ENCODE data around the gene TSR3.

TSR3 gene

GRCh38 chr16:1351582-1352362 lies at the start of gene TSR3, which contains the start of gene GNPTG:
Gene TSR3, minus strand, starts transcription at chr16:1351878. Its CDS starts 74 bp downstream, at chr16:1351804.
Gene GNPTG, plus strand, starts transcription at chr16:1351931. Its CDS starts 35 bp downstream, at chr16:1351966.
- peak; percentile 40 for DNase-seq

DNA sequence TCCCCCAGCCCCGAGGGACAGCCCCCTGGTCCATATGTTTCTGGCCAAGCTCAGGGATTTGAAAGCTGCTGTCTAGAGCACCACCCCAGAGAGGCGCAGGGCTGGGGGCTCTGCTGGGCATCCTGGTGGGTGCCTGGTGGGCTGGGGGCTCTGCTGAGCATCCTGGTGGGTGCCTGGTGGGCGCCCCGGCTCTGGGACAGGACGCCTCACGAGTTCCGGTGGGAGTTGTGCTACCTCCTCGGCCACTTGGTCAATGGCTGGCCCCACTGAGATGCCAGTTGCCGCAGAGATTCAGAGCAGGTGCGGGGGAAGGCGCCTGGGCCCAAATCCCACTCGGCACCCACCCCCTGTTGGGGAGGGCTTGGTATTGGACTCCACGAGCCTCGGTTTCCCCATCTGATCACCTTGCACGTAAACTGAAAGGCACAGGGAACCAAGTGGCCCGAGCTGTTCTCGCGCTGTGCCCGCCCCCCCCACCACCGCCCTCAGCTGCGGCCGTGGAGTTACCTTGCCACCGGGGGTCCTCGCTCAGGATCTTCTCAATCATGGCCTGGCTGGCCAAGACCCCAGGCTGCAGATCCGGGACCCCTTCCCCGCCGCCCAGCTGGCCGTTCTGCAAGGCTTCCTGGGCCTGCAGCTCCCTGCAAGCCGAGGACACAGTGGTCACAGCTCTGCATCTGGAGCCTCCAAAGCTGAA lies 49.5 kb upstream of the TSR3 start:
- DNase-seq: no peak

DNA sequence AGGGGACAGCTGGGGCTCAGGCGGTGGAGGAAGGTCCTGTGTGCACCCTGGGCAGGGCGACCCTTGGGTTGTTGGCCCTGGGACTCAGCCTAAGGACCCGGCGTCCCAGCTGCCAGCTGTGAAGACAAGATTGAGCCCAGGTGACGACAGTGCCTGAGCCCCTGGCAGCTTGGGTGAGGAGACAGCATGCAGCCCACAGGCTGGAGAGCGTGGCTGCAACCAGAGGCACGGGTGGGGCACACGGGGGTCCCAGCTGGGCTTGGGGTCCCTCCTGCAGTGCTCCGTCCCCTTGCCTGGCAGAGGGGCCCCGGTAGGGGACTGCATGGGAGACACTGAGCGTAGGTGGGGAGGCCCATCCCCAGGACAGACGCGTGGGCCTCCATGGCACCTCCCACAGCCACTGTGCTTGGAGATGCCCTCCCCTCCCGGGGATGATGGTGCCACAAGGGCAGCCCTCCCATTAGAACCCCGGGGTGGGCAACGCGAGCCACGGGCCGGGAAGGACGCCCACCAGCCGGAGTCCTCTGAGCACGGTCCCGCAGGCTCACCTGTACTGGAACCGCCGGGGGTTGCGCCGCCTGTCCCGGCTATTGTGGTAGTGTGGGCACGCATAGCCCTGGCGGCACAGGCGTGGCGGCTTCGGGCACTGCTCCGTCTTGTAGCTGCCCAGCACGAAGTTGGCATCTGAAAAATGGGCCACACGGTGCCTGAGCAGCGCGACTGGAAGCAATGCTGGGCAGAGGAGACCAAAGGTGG lies 47.3 kb upstream of the TSR3 start:
- no peak for DNase-seq

- DNase-seq: no peak
These were observed 46.7 kb upstream of the TSR3 start for GRCh38 chr16:1398351-1398750.

DNA sequence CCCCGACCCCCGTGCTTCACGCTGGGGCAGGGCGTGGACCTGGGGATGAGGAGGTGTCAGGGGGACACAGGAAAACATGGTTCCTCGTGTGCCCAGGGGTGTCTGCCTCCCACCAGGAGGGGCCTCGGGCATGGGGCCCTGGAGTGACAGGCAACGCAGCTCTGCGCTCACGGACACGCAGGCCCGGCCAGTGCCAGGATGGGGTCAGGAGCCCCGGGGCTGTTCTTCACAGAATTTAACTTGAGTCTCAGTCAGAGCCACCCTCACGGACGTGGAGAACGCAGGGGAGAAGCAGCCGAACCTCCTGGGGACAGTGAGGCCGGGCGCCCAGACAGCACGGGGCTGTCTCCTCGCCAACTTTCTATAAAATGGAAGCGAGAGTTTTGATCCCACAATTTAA lies 46.1 kb upstream of the TSR3 start:
- DNase-seq: no peak

- DNase-seq: no peak
These were observed 43.9 kb upstream of the TSR3 start for GRCh38 chr16:1395444-1396031.

GRCh38 chr16:1394367-1394951 lies 42.8 kb upstream of the TSR3 start:
- DNase-seq: no peak

- no peak for DNase-seq
These were observed 42.0 kb upstream of the TSR3 start for GRCh38 chr16:1393613-1394176.

DNA sequence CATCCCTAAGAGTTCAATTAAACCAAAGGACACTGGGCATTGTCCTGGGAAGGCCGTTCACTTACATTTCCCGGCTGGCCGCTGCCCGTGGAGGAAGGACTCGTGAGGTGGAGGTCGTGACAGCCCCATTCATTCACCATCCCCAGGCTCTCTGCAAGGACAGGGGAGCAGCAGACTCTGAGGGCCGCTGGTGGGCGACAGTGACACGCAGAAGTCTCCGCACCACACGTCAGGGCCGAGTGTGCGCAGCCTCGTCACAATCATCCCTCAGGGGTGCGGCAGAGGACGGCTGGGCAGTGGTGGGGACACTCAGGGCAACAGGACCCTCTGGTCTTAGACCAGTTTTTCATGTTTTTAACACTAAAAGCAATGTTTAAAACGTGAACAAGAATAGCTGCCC lies 41.1 kb upstream of the TSR3 start:
- DNase-seq: no peak

- DNase-seq: no peak
These were observed 38.6 kb upstream of the TSR3 start for GRCh38 chr16:1390239-1390779.

DNA sequence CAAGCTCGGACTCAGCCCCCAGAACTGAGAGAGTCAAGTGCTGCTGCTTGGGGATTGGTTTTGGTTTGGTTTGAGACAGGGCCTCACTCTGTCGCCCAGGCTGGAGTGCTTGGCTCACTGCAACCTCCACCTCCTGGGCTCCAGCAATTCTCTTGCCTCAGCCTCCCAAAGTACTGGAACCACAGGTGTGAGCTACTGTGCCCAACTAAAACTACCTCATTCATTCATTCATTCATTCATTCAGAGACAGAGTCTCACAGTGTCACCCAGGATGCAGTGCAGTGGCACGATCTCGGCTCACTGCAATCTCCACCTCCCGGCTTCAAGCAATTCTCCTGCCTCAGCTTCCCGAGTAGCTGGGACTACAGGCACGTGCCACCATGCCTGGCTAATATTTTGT lies 38.1 kb upstream of the TSR3 start:
- no peak for DNase-seq

GRCh38 chr16:1387331-1387730 lies 35.7 kb upstream of the TSR3 start:
- no peak for DNase-seq

GRCh38 chr16:1385232-1385631 lies 33.6 kb upstream of the TSR3 start:
- DNase-seq: no peak

DNA sequence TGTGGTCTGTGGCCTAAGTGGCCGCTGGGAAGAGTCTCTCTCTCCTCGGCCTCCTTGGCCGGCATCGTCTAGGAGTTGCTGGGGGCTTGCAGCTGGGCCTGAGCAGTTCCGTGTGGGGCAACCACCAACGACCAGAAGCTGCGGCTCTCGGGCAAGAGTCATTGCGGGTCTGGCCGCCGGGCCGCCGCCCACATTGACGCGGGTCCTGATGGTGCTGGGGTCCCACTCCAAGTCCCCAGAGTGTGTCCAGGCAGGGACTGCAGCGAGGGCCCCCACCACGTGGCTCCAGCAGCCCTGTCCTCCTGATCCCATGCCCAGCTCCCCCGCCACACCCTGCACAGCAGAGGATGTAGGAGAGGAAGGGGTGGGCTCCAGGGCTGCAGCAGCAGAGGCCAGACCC lies 31.9 kb upstream of the TSR3 start:
- DNase-seq: no peak

GRCh38 chr16:1381612-1382406 lies 30.1 kb upstream of the TSR3 start:
- no peak for DNase-seq

- DNase-seq: no peak
These were observed 28.5 kb upstream of the TSR3 start for GRCh38 chr16:1380195-1380594.

GRCh38 chr16:1379304-1380076 lies 27.8 kb upstream of the TSR3 start:
- peak; percentile 23 for DNase-seq

GRCh38 chr16:1378804-1379303 lies 27.2 kb upstream of the TSR3 start:
- DNase-seq: no peak

- peak; percentile 11 for DNase-seq
These were observed 26.6 kb upstream of the TSR3 start for GRCh38 chr16:1378087-1378803.

All from DMS79 treated with DMSO at 0.1 percent for 48 hours (cell line).